B cell (primary cell): ENCODE results near the gene KRT74. TPM values are rescaled to one million over a fixed set of nuclear protein-coding genes. Genes with fewer than 3 reads are reported as not detected.

ENCODE experiments used
- ATAC-seq: fragments of 200-7000 bp; cut with Tn5 transposase; one replicate; pipeline ENCODE4 v1.10.0; 2021; ENCODE audit warnings: low read depth, mild to moderate bottlenecking, moderate number of reproducible peaks, moderate library complexity
- CTCF ChIA-PET: fragments of 350-600 bp; sonication (Branson Sonifier 250); formaldehyde crosslinking; loops from one replicate; lab custom pipeline; 2021; ENCODE audit warnings: antibody characterized with exemption, inconsistent platforms; lab: Charles Lee
- POLR2A ChIA-PET: fragments of 350-600 bp; sonication (Branson Sonifier 250); formaldehyde crosslinking; loops from one replicate; lab custom pipeline; 2021; ENCODE audit warnings: antibody characterized with exemption; lab: Charles Lee
- DNase-seq: peaks from one replicate; pipeline ENCODE4 v3.0.0; 2013
- H2AFZ ChIP-seq: 2 replicates; pipeline ENCODE4 v1.6.1; 2012; ENCODE audit warnings: mild to moderate bottlenecking, low read depth, low read length; ENCODE audit not compliant: insufficient read depth, poor library complexity, severe bottlenecking
- H3K27ac ChIP-seq, 2 donors: 1 replicate in 1 of 2; 2 replicates in 1 of 2; pipeline ENCODE4 v1.5.1; 2012 to 2013; ENCODE audit warnings: low read length in 2 of 2, mild to moderate bottlenecking in 2 of 2, moderate library complexity in 1 of 2
- H3K27me3 ChIP-seq, 4 experiments: fragments of 200-600 bp in 1 of 4; sonication (generic) in 1 of 4; replicated peaks in 1 of 4; 1 replicate in 2 of 4; 2 replicates in 2 of 4; pipeline versions ENCODE4 v1.6.1 to v1.7.0; 2013 to 2016; ENCODE audit warnings: low read length in 3 of 4, mild to moderate bottlenecking in 2 of 4, mixed read lengths in 1 of 4, moderate library complexity in 1 of 4; ENCODE audit not compliant: insufficient read depth in 4 of 4, control insufficient read depth in 3 of 4; ENCODE audit errors: control extremely low read depth in 1 of 4
- H3K36me3 ChIP-seq, 2 experiments: replicated peaks in 1 of 2; 1 replicate in 1 of 2; 2 replicates in 1 of 2; pipeline versions ENCODE4 v1.6.1 to v1.7.1; 2013; ENCODE audit warnings: low read length in 1 of 2; ENCODE audit not compliant: insufficient read depth in 2 of 2, control insufficient read depth in 1 of 2; ENCODE audit errors: control extremely low read depth in 1 of 2, extremely low read depth in 1 of 2
- H3K4me1 ChIP-seq, 2 donors: fragments of 200-600 bp in 1 of 2; sonication (generic) in 1 of 2; 1 replicate in 1 of 2; 2 replicates in 1 of 2; pipeline versions ENCODE4 v1.5.1 to v1.6.1; 2013 to 2017; ENCODE audit warnings: low read length in 2 of 2; ENCODE audit not compliant: control insufficient read depth in 2 of 2, insufficient read depth in 2 of 2
- H3K4me2 ChIP-seq: replicated peaks from 2 replicates; pipeline ENCODE3; 2012; ENCODE audit warnings: mild to moderate bottlenecking, low read depth, low read length; ENCODE audit not compliant: poor library complexity, severe bottlenecking
- H3K4me3 ChIP-seq, 5 experiments: fragments of 200-600 bp in 1 of 5; sonication (generic) in 1 of 5; 1 replicate in 3 of 5; 2 replicates in 2 of 5; pipeline versions ENCODE4 v1.5.1 to v1.7.0; 2011 to 2016; ENCODE audit warnings: low read length in 4 of 5, mild to moderate bottlenecking in 4 of 5, low read depth in 2 of 5, control low read depth in 1 of 5, moderate library complexity in 1 of 5; ENCODE audit not compliant: insufficient read depth in 1 of 5; ENCODE audit errors: control extremely low read depth in 1 of 5, extremely low read depth in 1 of 5
- H3K79me2 ChIP-seq: fragments of 200-600 bp; sonication (generic); one replicate; pipeline ENCODE4 v1.6.0; 2016; ENCODE audit warnings: low read length; ENCODE audit not compliant: control insufficient read depth, insufficient read depth
- H3K9ac ChIP-seq: fragments of 200-600 bp; sonication (generic); 2 replicates; pipeline ENCODE4 v1.6.1; 2017; ENCODE audit warnings: mild to moderate bottlenecking, low read length, moderate library complexity
- H3K9me3 ChIP-seq, 3 donors: one replicate each; pipeline versions ENCODE4 v1.6.1 to v1.7.1; 2013; ENCODE audit warnings: low read length in 2 of 3; ENCODE audit not compliant: control insufficient read depth in 2 of 3, insufficient read depth in 1 of 3; ENCODE audit errors: control extremely low read depth in 1 of 3
- H4K20me1 ChIP-seq: 2 replicates; pipeline ENCODE4 v1.6.0; 2012; ENCODE audit warnings: mild to moderate bottlenecking, low read length; ENCODE audit not compliant: insufficient read depth, control insufficient read depth, poor library complexity, severe bottlenecking
- H3K27ac Mint-ChIP-seq: one replicate; pipeline ENCODE4 v1.8.0; 2021; ENCODE audit warnings: mixed read lengths
- H3K27me3 Mint-ChIP-seq: one replicate; pipeline ENCODE4 v1.8.0; 2021; ENCODE audit warnings: mixed read lengths
- H3K4me1 Mint-ChIP-seq: one replicate; pipeline ENCODE4 v1.8.0; 2021; ENCODE audit warnings: mixed read lengths
- H3K4me3 Mint-ChIP-seq: one replicate; pipeline ENCODE4 v1.8.0; 2021; ENCODE audit warnings: mixed read lengths
- H3K9me3 Mint-ChIP-seq: one replicate; pipeline ENCODE4 v1.8.0; 2022; ENCODE audit warnings: mixed read lengths; ENCODE audit not compliant: insufficient read depth
- CTCF ChIP-seq: fragments of 200-600 bp; IDR thresholded peaks from one replicate; pipeline ENCODE4 v1.8.0; 2022; ENCODE audit warnings: antibody characterized with exemption, mild to moderate bottlenecking
- EZH2 ChIP-seq: IDR thresholded peaks from 2 replicates; pipeline ENCODE4 v1.6.1; 2012; ENCODE audit warnings: borderline replicate concordance, low read depth, mild to moderate bottlenecking, moderate library complexity, low read length; ENCODE audit not compliant: insufficient read depth, poor library complexity, severe bottlenecking
- WGBS: methylation state at CpG from one replicate; pipeline ENCODE4 v1.1.5; 2013; ENCODE audit warnings: missing lambda C conversion rate; ENCODE audit not compliant: insufficient coverage; 5-methylcytosine and 5-hydroxymethylcytosine counted together
- intact Hi-C: fragments of 100-400 bp; cut with micrococcal nuclease; formaldehyde crosslinking; loops from one replicate; pipeline ENCODE4 v1.10.0; 2022
- polyA plus RNA-seq: library from polyadenylated mRNA; depleted of rRNA; stranded (reverse); fragments of >200 nt; gene quantifications from 2 replicates; pipeline ENCODE4 v1.2.3, GENCODE V29; 2012
- total RNA-seq, 2 donors: library from RNA; stranded (reverse); fragments of 120-200 nt in 1 of 2; gene quantifications; 1 replicate in 1 of 2; 2 replicates in 1 of 2; pipeline versions ENCODE4 v1.2.3 to v1.2.4, GENCODE V29; 2013 to 2022

KRT74 gene
- total and polyA plus RNA-seq, 2 donors (not counting 1 experiment from before 2014, with no cell fraction given), result not detected

DNA sequence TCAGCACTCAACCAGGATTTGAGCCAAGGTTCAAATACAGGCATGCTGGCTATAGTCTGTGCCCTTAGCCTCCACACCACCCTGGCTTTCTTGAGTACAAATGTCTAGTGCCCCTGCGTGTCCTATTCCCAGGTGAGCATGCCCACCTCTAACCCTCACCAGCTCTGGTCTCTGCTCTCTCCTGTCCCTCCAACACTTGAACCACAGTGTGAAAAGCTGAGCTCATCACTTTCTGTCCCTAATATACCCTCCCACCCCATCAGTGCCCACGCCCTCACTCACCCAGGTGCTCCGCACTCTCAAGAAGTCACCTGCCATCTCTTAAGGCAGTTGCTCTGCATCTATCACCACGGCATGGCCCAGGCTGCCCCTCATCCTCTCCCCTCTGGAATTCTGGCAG, 13.7 kb downstream of the KRT74 start:
- Histone ChIP-seq H3K79me2 (no peaks in the 10 kb centered on the region), H3K27me3 (peaks cover 0 to 6% (median 2%) of the 10 kb centered on the region in 4 experiments), H3K36me3 (no peaks in the 10 kb centered on the region), H3K9me3 (peaks cover 0 to 3% (median 0%) of the 10 kb centered on the region in 3 donors), H3K4me1 (no peaks in the 10 kb centered on the region), H4K20me1 (no peaks in the 10 kb centered on the region), H3K9ac (no peak overlapping the region), H3K4me3 (no peak overlapping the region), H3K27ac (no peak overlapping the region), H2AFZ (no peak overlapping the region), H3K4me2 (no peak overlapping the region)
- peaks cover 22% of the 10 kb centered on the region for H3K27me3 Mint-ChIP-seq
- ChIA-PET CTCF (no interaction called here), POLR2A (no interaction called here)
- no peak overlapping the region for H3K4me3 Mint-ChIP-seq
- no peaks in the 10 kb centered on the region for H3K4me1 Mint-ChIP-seq
- H3K9me3 Mint-ChIP-seq, result no peaks in the 10 kb centered on the region
- TF ChIP-seq CTCF (no peak), EZH2 (no peak)
- intact Hi-C loops, result no loop called here
- WGBS, result 88% methylated on average over 4 of the region's 4 CpGs
- H3K27ac Mint-ChIP-seq, result no peak overlapping the region
- ATAC-seq (no peak), DNase-seq (no peak)

DNA sequence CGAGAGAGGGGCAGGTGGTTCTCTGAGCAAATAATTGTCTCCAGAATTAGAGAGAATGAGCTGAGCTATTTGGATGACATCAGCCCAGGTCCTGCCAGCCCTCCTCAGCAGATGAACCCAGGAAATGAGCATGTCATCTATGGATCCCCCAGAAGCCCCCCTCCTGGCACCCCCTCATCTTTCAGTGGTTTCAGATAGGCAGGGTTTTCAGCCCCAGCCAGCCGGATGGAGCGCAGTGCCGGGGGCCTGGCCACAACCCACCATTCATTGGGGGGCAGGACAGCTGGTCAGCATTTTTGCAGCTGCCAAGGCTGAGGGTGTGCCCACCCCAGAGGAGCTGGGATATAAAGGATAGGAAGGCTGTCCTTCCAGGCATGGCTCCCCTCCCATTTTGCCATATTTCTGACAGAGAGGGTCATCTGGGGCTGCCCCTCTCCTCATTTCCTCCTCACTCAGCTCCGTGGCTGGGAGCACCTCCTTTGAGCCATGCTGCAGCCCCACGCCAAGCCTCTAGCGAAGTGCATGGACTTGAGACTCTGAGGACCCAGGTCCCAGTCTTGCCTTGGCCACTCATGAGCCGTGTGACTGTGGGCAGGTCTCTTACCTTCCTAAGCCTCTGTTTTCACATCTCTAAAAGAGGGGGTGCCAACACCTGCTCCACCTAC, 14.7 kb downstream of the KRT74 start:
- H3K27ac ChIP-seq, result no peak overlapping the region

More for the DNA sequence above, 14.7 kb downstream of the KRT74 start:
- Histone ChIP-seq H3K79me2 (no peaks in the 10 kb centered on the region), H2AFZ (no peak overlapping the region), H3K4me2 (no peak overlapping the region), H3K9me3 (peaks cover 0 to 3% (median 0%) of the 10 kb centered on the region in 3 donors), H3K4me1 (no peaks in the 10 kb centered on the region), H3K36me3 (no peaks in the 10 kb centered on the region), H4K20me1 (no peaks in the 10 kb centered on the region), H3K9ac (no peak overlapping the region), H3K27me3 (peaks cover 0 to 6% (median 0%) of the 10 kb centered on the region in 4 experiments), H3K4me3 (no peak overlapping the region)
- DNase-seq, result no peak
- ChIA-PET POLR2A (no interaction called here), CTCF (no interaction called here)
- Mint-ChIP-seq H3K9me3 (no peaks in the 10 kb centered on the region), H3K27me3 (peaks cover 22% of the 10 kb centered on the region), H3K4me1 (no peaks in the 10 kb centered on the region), H3K4me3 (no peak overlapping the region), H3K27ac (no peak overlapping the region)
- intact Hi-C loops, result no loop called here
- no peak for ATAC-seq
- 71% methylated on average over 7 of the region's 8 CpGs for WGBS
- TF ChIP-seq EZH2 (no peak), CTCF (no peak)
